NCI-H1105 (cell line): Measurements from ENCODE around the gene HERC3.

Experiments
- DNase-seq: peaks from one replicate; lab custom pipeline; 2025; lab: John Stamatoyannopoulos, UW

The HERC3 gene

GRCh38 chr4:88720451-88721428, 128.5 kb downstream of the HERC3 start:
- DNase-seq: no peak

GRCh38 chr4:88722276-88722780, 130.0 kb downstream of the HERC3 start:
- DNase-seq: no peak

GRCh38 chr4:88722828-88723227, 130.5 kb downstream of the HERC3 start:
- DNase-seq: no peak

GRCh38 chr4:88724406-88724805, 132.1 kb downstream of the HERC3 start:
- no peak for DNase-seq

- DNase-seq: no peak
Observed at GRCh38 chr4:88725143-88725542, 132.9 kb downstream of the HERC3 start.

- no peak for DNase-seq
Observed at GRCh38 chr4:88725986-88726385, 133.7 kb downstream of the HERC3 start.

GRCh38 chr4:88728146-88728545, 135.9 kb downstream of the HERC3 start:
- no peak for DNase-seq

- DNase-seq: no peak
Observed at GRCh38 chr4:88729146-88729760, 137.0 kb downstream of the HERC3 start.

GRCh38 chr4:88730811-88731210, 138.5 kb downstream of the HERC3 start:
- no peak for DNase-seq

DNA sequence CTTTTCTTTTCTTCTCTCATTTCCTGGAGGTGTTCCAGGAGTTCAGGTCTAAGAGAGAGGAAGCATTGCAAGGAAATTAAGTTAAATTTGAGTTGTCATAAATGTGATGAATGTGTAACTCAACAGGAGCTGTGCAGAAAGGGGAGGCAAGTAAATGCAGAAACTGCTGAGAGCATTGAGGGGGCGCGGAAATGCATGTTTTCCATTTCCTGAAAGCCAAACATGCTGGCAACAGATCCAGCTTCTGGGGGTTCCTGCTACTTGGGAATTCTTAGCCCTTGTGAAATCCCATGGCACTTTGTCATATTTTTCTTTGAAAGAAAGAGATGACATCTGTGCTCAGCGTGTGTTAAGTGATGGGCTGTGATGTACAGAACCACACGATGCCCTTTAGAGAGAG, 139.1 kb downstream of the HERC3 start:
- DNase-seq: no peak

DNA sequence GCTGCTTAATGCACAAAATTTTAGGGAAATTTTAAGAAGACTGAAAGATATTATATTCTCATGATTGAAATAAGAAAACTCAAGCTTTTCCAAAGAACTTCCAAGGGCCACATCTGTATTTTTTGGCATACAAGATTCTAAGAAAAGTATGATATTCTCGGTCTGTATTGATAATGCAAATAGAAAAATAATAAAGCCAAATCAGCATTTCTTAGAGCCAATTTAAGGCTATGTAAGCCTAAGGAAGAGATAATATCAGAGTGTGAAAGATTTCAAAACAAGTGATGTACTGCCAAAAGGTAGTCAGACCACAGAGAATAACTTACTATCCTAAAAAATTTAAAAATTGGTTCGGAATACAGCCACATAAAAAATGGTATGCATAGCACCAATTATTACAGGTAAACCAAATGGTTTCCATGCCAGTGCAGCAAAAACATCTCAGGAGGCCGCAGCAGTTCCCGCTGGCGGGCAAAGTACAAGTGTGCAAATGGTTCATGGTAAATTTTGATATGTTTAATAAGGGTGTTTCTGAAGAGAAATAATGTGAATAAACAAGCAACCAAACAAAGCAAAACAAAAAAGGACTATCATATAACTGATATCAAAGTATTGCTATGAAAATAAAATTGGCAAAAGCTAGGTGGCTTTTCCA, 140.6 kb downstream of the HERC3 start:
- DNase-seq: no peak

DNA sequence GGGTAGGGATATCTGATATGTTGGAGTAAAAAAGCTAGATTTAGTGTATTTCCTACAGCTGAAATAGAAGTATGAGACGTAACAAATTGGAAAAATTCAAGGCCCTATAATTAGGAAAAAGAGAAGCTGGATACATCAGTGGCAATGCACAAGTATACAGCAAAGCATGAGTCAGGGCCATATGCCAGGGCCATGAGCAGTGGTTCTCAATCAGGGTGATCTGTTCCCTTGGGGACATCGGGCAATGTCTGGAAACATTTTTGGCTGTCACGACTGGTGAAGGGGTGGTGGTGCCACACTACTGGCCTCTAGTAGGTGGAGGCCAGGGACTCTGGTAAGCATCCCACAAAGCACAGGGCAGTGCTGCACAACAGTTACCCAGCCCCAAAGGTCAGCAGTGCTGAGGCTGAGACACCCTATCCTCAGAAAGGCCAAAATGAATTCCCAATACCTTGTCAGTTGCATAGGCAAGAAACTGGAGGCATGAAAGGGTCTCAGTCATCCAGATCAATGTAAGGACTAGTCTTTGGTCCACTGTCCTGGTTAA, 142.2 kb downstream of the HERC3 start:
- DNase-seq: no peak

- no peak for DNase-seq
Observed at GRCh38 chr4:88735564-88735963, 143.3 kb downstream of the HERC3 start.

DNA sequence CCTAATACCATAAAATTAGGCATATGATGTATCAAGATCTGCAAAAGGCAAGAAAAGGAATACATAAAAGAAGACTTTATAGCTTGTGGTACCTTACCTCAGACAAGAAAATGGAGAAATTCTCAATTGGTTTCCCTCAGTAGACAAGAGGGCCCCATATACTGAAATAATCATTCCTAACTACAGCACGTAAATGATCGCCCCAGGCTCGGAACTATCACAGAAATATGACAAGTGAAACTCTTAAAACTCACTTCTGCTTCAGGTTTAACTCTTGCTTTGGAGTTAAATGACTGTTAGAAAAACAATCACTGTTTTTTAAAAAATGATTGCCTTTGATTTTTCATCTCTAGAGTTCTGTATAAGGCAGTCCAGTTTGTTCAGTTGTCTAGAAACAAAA, 144.0 kb downstream of the HERC3 start:
- DNase-seq: no peak

DNA sequence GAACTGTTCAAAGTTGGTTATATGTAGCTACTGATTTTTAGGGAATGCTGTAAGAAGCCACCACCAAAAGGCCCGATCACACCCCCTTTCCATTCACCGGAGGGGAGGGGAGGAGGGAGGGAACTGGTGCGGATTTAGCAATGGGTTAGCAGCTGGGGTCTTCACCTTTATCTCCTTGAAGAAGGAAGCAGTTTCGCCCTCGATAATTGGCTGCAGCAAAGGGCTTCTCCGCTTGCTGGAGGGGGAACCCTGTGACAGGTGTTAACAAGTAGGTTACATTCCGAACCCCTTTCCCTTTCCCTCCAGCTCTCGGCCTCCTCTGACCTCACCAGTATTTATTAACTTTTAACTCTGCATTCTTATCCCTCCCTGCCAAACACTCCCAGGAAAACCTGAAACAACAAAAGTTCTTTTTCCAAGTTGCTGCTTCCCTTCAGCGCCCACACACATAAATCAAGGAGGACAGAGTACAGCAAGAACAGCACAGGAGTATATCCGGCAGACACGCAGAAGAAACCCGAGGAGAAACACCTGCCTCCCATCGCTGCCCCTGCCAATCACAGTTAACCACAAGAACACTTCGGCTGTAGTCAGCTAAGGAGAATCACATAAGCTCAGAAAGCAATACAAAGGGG, 145.1 kb downstream of the HERC3 start:
- DNase-seq: peak; percentile 6

GRCh38 chr4:88738180-88738579, 145.9 kb downstream of the HERC3 start:
- no peak for DNase-seq

- no peak for DNase-seq
Observed at GRCh38 chr4:88742561-88742960, 150.3 kb downstream of the HERC3 start.

GRCh38 chr4:88743696-88744095, 151.4 kb downstream of the HERC3 start:
- no peak for DNase-seq

- DNase-seq: no peak
Observed at GRCh38 chr4:88744609-88745008, 152.3 kb downstream of the HERC3 start.

DNA sequence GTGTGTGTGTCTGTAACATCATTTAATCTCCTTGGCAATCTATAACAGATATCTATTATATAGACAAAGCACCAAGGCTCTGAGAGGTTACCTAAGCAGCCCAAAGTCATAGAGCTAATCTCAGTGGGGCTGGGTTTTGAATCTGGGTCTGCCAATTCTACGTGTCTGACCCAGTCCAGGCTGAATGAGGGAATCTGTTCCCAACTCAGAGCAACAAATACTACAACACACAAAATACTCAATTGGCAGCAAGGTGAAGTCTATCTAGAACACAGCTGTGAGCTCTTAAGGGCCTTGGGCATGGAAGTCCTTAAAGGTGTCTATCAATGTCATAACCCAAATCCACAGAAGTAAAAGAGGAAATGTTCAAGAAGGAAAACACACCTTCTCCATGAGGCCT, 152.9 kb downstream of the HERC3 start:
- DNase-seq: no peak

DNA sequence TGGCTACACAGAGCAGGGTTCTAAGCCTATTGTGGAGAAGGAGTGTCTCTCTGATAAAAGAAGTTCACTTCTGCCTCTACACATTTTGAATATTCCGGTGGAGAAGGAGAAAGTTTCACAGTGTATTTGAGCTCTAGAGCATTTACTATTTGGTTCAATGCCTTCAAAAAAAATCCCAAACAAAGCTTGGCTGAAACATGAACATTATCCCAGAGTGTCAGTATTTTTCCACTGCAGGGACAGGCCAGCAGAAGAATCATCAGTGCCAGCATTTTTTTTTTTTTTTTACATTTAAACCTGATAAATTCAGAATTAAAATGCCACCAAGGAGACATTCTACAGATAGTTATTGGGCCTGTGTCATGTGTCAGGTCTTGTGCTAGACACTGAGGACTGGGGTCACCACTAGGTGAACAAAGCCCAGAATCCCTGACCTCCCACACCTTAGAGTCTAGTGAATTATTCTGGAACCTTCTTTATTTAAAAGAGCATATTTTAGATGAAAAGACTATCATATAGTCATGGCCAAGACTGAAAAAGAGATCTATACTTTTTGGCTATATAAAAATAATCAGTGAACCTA, 153.4 kb downstream of the HERC3 start:
- DNase-seq: no peak

GRCh38 chr4:88746206-88746605, 153.9 kb downstream of the HERC3 start:
- no peak for DNase-seq
